ENCODE data around the gene HIPK2. TPM values are rescaled to one million over a fixed set of nuclear protein-coding genes. Genes with fewer than 3 reads are reported as not detected.

HIPK2 gene
- total RNA-seq, 2 experiments from 2014 or later, result 6.2 to 7.9 TPM

GRCh38 chr7:139522830-139523198 lies 255.0 kb downstream of the HIPK2 start:
- no TSS peak for BruUV-seq (replicated peaks)
- Histone ChIP-seq H2AFZ (ENCODE audit: low read length) (no peak overlapping the region), H3K4me2 (ENCODE audit: low read length) (no peak overlapping the region), H3K9me3 (ENCODE audit: low read length) (no peaks in the 10 kb centered on the region), H3K4me3 (ENCODE audit: low read depth, low read length, poor library complexity, severe bottlenecking) (no peak overlapping the region), H3K9me2 (ENCODE audit: insufficient read depth, low read length) (no peaks in the 10 kb centered on the region), H3K27ac (ENCODE audit: low read depth, low read length, poor library complexity, severe bottlenecking) (no peak overlapping the region), H3K79me2 (ENCODE audit: insufficient read depth, low read depth, low read length) (no peaks in the 10 kb centered on the region), H3K4me1 (ENCODE audit: insufficient read depth, low read length, poor library complexity, severe bottlenecking) (no peaks in the 10 kb centered on the region), H3K36me3 (ENCODE audit: insufficient read depth, low read length) (no peaks in the 10 kb centered on the region), H4K20me1 (ENCODE audit: insufficient read depth, low read length) (no peaks in the 10 kb centered on the region)
- ChIA-PET CTCF (ENCODE audit: unreplicated experiment) (no interaction called here), POLR2A (no interaction called here)
- intact Hi-C loops (cut with micrococcal nuclease; ENCODE audit: unreplicated experiment), result no loop called here
- no peak for TF ChIP-seq EZH2phosphoT487 (IDR thresholded peaks at IDR 0.05; ENCODE audit: borderline replicate concordance, low read depth, low read length)
- no peak for TF ChIP-seq CTCF (conservative IDR thresholded peaks at IDR 0.05; ENCODE audit: low read length)
- DNase-seq (ENCODE audit: low spot score), result no peak

DNA sequence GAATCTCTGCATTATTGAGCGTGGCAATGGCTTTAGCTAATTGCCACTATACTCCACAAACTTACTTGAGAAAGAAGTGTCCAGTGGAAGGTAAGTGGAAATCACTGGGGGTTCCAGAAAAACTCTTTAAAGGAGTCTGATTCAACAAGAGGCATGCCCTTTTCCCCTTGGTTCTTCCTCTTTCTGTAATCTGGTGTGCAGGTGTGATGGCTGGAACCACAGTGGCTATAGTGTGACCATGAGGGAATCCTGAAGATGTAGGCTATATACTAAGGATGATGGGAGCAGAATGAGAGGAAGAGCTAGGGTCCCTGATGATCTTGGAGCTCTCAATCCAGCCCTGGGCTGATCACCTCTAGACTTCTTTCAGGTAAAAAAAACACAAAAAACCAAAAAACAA lies 256.4 kb downstream of the HIPK2 start:
- Histone ChIP-seq H3K9me3 (ENCODE audit: low read length) (no peaks in the 10 kb centered on the region), H3K79me2 (ENCODE audit: insufficient read depth, low read depth, low read length) (no peaks in the 10 kb centered on the region), H3K4me2 (ENCODE audit: low read length) (no peak overlapping the region), H3K4me1 (ENCODE audit: insufficient read depth, low read length, poor library complexity, severe bottlenecking) (no peaks in the 10 kb centered on the region), H3K36me3 (ENCODE audit: insufficient read depth, low read length) (no peaks in the 10 kb centered on the region), H3K4me3 (ENCODE audit: low read depth, low read length, poor library complexity, severe bottlenecking) (no peak overlapping the region), H2AFZ (ENCODE audit: low read length) (no peak overlapping the region), H3K9me2 (ENCODE audit: insufficient read depth, low read length) (no peaks in the 10 kb centered on the region), H3K27ac (ENCODE audit: low read depth, low read length, poor library complexity, severe bottlenecking) (no peak overlapping the region), H4K20me1 (ENCODE audit: insufficient read depth, low read length) (no peaks in the 10 kb centered on the region)
- ChIA-PET CTCF (ENCODE audit: unreplicated experiment) (no interaction called here), POLR2A (no interaction called here)
- BruUV-seq (replicated peaks), result no TSS peak
- DNase-seq (ENCODE audit: low spot score), result no peak
- intact Hi-C loops (cut with micrococcal nuclease; ENCODE audit: unreplicated experiment), result no loop called here
- TF ChIP-seq EZH2phosphoT487 (IDR thresholded peaks at IDR 0.05; ENCODE audit: borderline replicate concordance, low read depth, low read length) (no peak), CTCF (conservative IDR thresholded peaks at IDR 0.05; ENCODE audit: low read length) (no peak)

- no peak overlapping the region for H2AFZ ChIP-seq (ENCODE audit: low read length)
- no peaks in the 10 kb centered on the region for H3K36me3 ChIP-seq (ENCODE audit: insufficient read depth, low read length)
- no peaks in the 10 kb centered on the region for H3K9me3 ChIP-seq (ENCODE audit: low read length)
- POLR2A ChIA-PET, result interaction anchor here (0.6 kb wide), 2 partner anchors 681 to 1404 kb away, joined by 3 to 5 read pairs; no protein-coding TSS in a partner anchor
- no peak overlapping the region for H3K4me2 ChIP-seq (ENCODE audit: low read length)
- H3K4me1 ChIP-seq (ENCODE audit: insufficient read depth, low read length, poor library complexity, severe bottlenecking), result no peaks in the 10 kb centered on the region
- no peaks in the 10 kb centered on the region for H3K9me2 ChIP-seq (ENCODE audit: insufficient read depth, low read length)
- no peak for DNase-seq (ENCODE audit: low spot score)
- H3K27ac ChIP-seq (ENCODE audit: low read depth, low read length, poor library complexity, severe bottlenecking), result no peak overlapping the region
- H3K79me2 ChIP-seq (ENCODE audit: insufficient read depth, low read depth, low read length), result no peaks in the 10 kb centered on the region
- H3K4me3 ChIP-seq (ENCODE audit: low read depth, low read length, poor library complexity, severe bottlenecking), result no peak overlapping the region
- BruUV-seq (replicated peaks), result no TSS peak
- TF ChIP-seq EZH2phosphoT487 (IDR thresholded peaks at IDR 0.05; ENCODE audit: borderline replicate concordance, low read depth, low read length) (no peak), CTCF (conservative IDR thresholded peaks at IDR 0.05; ENCODE audit: low read length) (no peak)
- intact Hi-C loops (cut with micrococcal nuclease; ENCODE audit: unreplicated experiment), result no loop called here
- CTCF ChIA-PET (ENCODE audit: unreplicated experiment), result no interaction called here
- H4K20me1 ChIP-seq (ENCODE audit: insufficient read depth, low read length), result no peaks in the 10 kb centered on the region
Observed at GRCh38 chr7:139515266-139515665, 262.5 kb downstream of the HIPK2 start.

Other genes with a start within 250 kb of the HIPK2 start
- not detected in 2 replicates for gene TBXAS1, start 51.3 kb upstream of the HIPK2 start, total RNA-seq (2014; rRNA removed; shearing (Covaris generic))
- gene TBXAS1, start 51.3 kb upstream of the HIPK2 start, total RNA-seq (2022), result 0.86 TPM in 1 of 2 replicates, not detected in the other